ENCODE data around the gene NCR3LG1.

NCR3LG1 gene

GRCh38 chr11:17371614-17372013, 20.0 kb downstream of the NCR3LG1 start:
- DNase-seq, result no peak

- no peak for DNase-seq
Measured at GRCh38 chr11:17375547-17375946, 23.9 kb downstream of the NCR3LG1 start.

GRCh38 chr11:17376493-17376892, 24.9 kb downstream of the NCR3LG1 start:
- no peak for DNase-seq

- DNase-seq, result no peak
Measured at GRCh38 chr11:17378655-17379054, 27.1 kb downstream of the NCR3LG1 start.

- no peak for DNase-seq
Measured at GRCh38 chr11:17379383-17380180, 28.0 kb downstream of the NCR3LG1 start.

GRCh38 chr11:17381156-17381555, 29.6 kb downstream of the NCR3LG1 start:
- DNase-seq, result peak; percentile 36

- DNase-seq, result no peak
Measured at GRCh38 chr11:17382046-17382728, 30.6 kb downstream of the NCR3LG1 start.

GRCh38 chr11:17383461-17383860, 31.9 kb downstream of the NCR3LG1 start:
- no peak for DNase-seq

- DNase-seq, result peak; percentile 74
Measured at GRCh38 chr11:17384002-17384511, 32.5 kb downstream of the NCR3LG1 start.

- no peak for DNase-seq
Measured at GRCh38 chr11:17385492-17385891, 33.9 kb downstream of the NCR3LG1 start.

GRCh38 chr11:17385926-17386325, 34.3 kb downstream of the NCR3LG1 start:
- no peak for DNase-seq

GRCh38 chr11:17386331-17387084, 34.9 kb downstream of the NCR3LG1 start:
- no peak for DNase-seq

GRCh38 chr11:17387254-17387653, 35.7 kb downstream of the NCR3LG1 start:
- no peak for DNase-seq

GRCh38 chr11:17387811-17388210, 36.2 kb downstream of the NCR3LG1 start:
- no peak for DNase-seq

- no peak for DNase-seq
Measured at GRCh38 chr11:17388609-17389210, 37.1 kb downstream of the NCR3LG1 start, which contains the start of gene KCNJ11. Gene KCNJ11, minus strand, starts transcription at chr11:17388659. Its CDS starts 568 bp downstream, at chr11:17388091.

- DNase-seq, result peak; percentile 10
Measured at GRCh38 chr11:17389211-17389956, 37.8 kb downstream of the NCR3LG1 start.

- DNase-seq, result no peak
Measured at GRCh38 chr11:17389957-17390649, 38.5 kb downstream of the NCR3LG1 start.

- no peak for DNase-seq
Measured at GRCh38 chr11:17391493-17392355, 40.1 kb downstream of the NCR3LG1 start.

GRCh38 chr11:17392872-17393271, 41.3 kb downstream of the NCR3LG1 start:
- DNase-seq, result no peak

- DNase-seq, result no peak
Measured at GRCh38 chr11:17393472-17393871, 41.9 kb downstream of the NCR3LG1 start.

All from fibroblast of skin of abdomen (primary cell).